Measurements from ENCODE around the gene DYNLT2.
A peak's percentile ranks its signal among the peaks of the same experiment; 100 is the strongest.

- TF ChIP-seq POLR2AphosphoS5 (IDR thresholded peaks at IDR 0.05; ENCODE audit: low read depth, low read length): no peak
- TF ChIP-seq CTCF (IDR thresholded peaks at IDR 0.05): peak; percentile 28; the same call in 1 of the 2 replicates
- no peak for TF ChIP-seq REST (IDR thresholded peaks at IDR 0.05; ENCODE audit: insufficient read depth in 1 of 2, low read depth in 2 of 2, low read length in 1 of 2)
- no peak for TF ChIP-seq SIN3A (IDR thresholded peaks at IDR 0.05; ENCODE audit: borderline replicate concordance, insufficient read depth, low read depth, low read length)
Observed at GRCh38 chr6:169720207-169720855, 31.0 kb downstream of the DYNLT2 start.

Data from Panc1 (cell line).